Body of pancreas (tissue), 4 donors: ENCODE results near the gene ARHGDIB. TPM values are rescaled to one million over a fixed set of nuclear protein-coding genes. Genes with fewer than 3 reads are reported as not detected.
A peak's percentile ranks its signal among the peaks of the same experiment; 100 is the strongest.

Experiments
- ATAC-seq: fragments of 150-250 bp; one replicate; pipeline ENCODE4 v1.9.1; 2016
- DNase-seq, 4 donors: peaks; one replicate each; pipeline ENCODE4 v3.0.0-alpha.2; 2019
- H3K27ac ChIP-seq, 4 donors: fragments of 200-600 bp; sonication (generic); 1 replicate in 3 of 4; 2 replicates in 1 of 4; pipeline versions ENCODE4 v1.5.1 to v1.6.1; 2016 to 2019; ENCODE audit warnings: mild to moderate bottlenecking in 1 of 4, mixed read lengths in 1 of 4, moderate library complexity in 1 of 4
- H3K27me3 ChIP-seq, 2 donors: fragments of 200-600 bp; sonication (generic); one replicate each; pipeline ENCODE4 v1.6.0; 2016; ENCODE audit warnings: mild to moderate bottlenecking in 1 of 2
- H3K36me3 ChIP-seq, 2 donors: fragments of 200-600 bp; sonication (generic); replicated peaks in 1 of 2; 2 replicates each; pipeline ENCODE4 v1.5.1; 2016; ENCODE audit warnings: low read depth in 2 of 2; ENCODE audit not compliant: insufficient read depth in 1 of 2
- H3K4me1 ChIP-seq: fragments of 200-600 bp; sonication (generic); one replicate; pipeline ENCODE4 v1.6.0; 2016
- H3K4me3 ChIP-seq, 2 donors: fragments of 200-600 bp; sonication (generic); 1 replicate in 1 of 2; 2 replicates in 1 of 2; pipeline ENCODE4 v1.5.1; 2016 to 2019
- H3K9me3 ChIP-seq, 3 donors: fragments of 200-600 bp; sonication (generic); 1 replicate in 2 of 3; 2 replicates in 1 of 3; pipeline ENCODE4 v1.5.1; 2016
- CTCF ChIP-seq, 7 experiments: fragments of 450-650 bp in 4 of 7; fragments of 200-600 bp in 3 of 7; sonication (generic) in 3 of 7; IDR thresholded peaks; one replicate each; pipeline ENCODE4 v1.5.1; 2016 to 2019; ENCODE audit warnings: antibody characterized with exemption in 7 of 7
- POLR2A ChIP-seq, 3 donors: fragments of 450-650 bp; IDR thresholded peaks; one replicate each; pipeline ENCODE4 v1.6.1; 2016; ENCODE audit warnings: antibody characterized with exemption in 3 of 3, mild to moderate bottlenecking in 2 of 3
- WGBS, 2 donors: methylation state at CpG; one replicate each; pipeline ENCODE4 v1.1.5; 2017; 5-methylcytosine and 5-hydroxymethylcytosine counted together
- intact Hi-C: fragments of 100-400 bp; cut with DNase I; formaldehyde crosslinking; loops from one replicate; pipeline ENCODE4 v1.15.1; 2023
- total RNA-seq, 2 donors: library from RNA; depleted of rRNA; stranded (reverse); fragments of >200 nt; gene quantifications; one replicate each; pipeline ENCODE4 v1.1.0, GENCODE V29; 2016

Gene ARHGDIB
- total RNA-seq, 2 donors from 2014 or later, result 19.8 to 36.6 TPM

GRCh38 chr12:14959916-14960496, 1.4 kb downstream of the ARHGDIB start:
- Histone ChIP-seq H3K27ac (peak overlapping the region in 1 of 4 donors; percentile 72), H3K4me1 (peaks cover 6% of the 10 kb centered on the region), H3K36me3 (no peaks in the 10 kb centered on the region), H3K4me3 (no peak overlapping the region), H3K27me3 (no peaks in the 10 kb centered on the region), H3K9me3 (no peaks in the 10 kb centered on the region)
- WGBS, 2 donors, result 71 to 76% methylated on average over 4 of the region's 4 CpGs
- DNase-seq (no peak), ATAC-seq (no peak)
- intact Hi-C loops, result no loop called here
- TF ChIP-seq CTCF (IDR thresholded peaks at IDR 0.05), result no peak
- TF ChIP-seq POLR2A (IDR thresholded peaks at IDR 0.05), result no peak

GRCh38 chr12:14959463-14959862, 1.9 kb downstream of the ARHGDIB start:
- no peak for DNase-seq
- no peaks in the 10 kb centered on the region for H3K36me3 ChIP-seq
- peak overlapping the region in 1 of 4 donors; percentile 72 for H3K27ac ChIP-seq
- WGBS, 2 donors, result 51 to 54% methylated on average over 3 of the region's 3 CpGs
- no peak overlapping the region for H3K4me3 ChIP-seq
- intact Hi-C loops, result no loop called here
- H3K27me3 ChIP-seq, result no peaks in the 10 kb centered on the region
- TF ChIP-seq POLR2A (IDR thresholded peaks at IDR 0.05) (no peak), CTCF (IDR thresholded peaks at IDR 0.05) (no peak)
- ATAC-seq, result no peak
- no peaks in the 10 kb centered on the region for H3K9me3 ChIP-seq
- H3K4me1 ChIP-seq, result peaks cover 6% of the 10 kb centered on the region

- WGBS, 2 donors, result 89 to 95% methylated on average over 10 of the region's 10 CpGs
- no peak for TF ChIP-seq POLR2A (IDR thresholded peaks at IDR 0.05)
- TF ChIP-seq CTCF (IDR thresholded peaks at IDR 0.05), result no peak
- Histone ChIP-seq H3K36me3 (no peaks in the 10 kb centered on the region), H3K4me3 (no peak overlapping the region), H3K9me3 (no peaks in the 10 kb centered on the region), H3K27ac (peak overlapping the region in 1 of 4 donors; percentile 72), H3K27me3 (no peaks in the 10 kb centered on the region), H3K4me1 (peaks cover 6% of the 10 kb centered on the region)
- intact Hi-C loops, result no loop called here
- ATAC-seq (no peak), DNase-seq (no peak)
Observed at GRCh38 chr12:14959126-14959440, 2.3 kb downstream of the ARHGDIB start.

GRCh38 chr12:14958361-14959125, 2.9 kb downstream of the ARHGDIB start:
- no peaks in the 10 kb centered on the region for H3K27me3 ChIP-seq
- peak overlapping the region in 1 of 4 donors; percentile 72 for H3K27ac ChIP-seq
- no peak for DNase-seq
- H3K9me3 ChIP-seq, result no peaks in the 10 kb centered on the region
- no peaks in the 10 kb centered on the region for H3K36me3 ChIP-seq
- intact Hi-C loops, result no loop called here
- H3K4me1 ChIP-seq, result peaks cover 6% of the 10 kb centered on the region
- no peak for ATAC-seq
- 67 to 72% methylated on average over 11 of the region's 11 CpGs for WGBS, 2 donors
- H3K4me3 ChIP-seq, result no peak overlapping the region
- TF ChIP-seq CTCF (IDR thresholded peaks at IDR 0.05), result no peak
- no peak for TF ChIP-seq POLR2A (IDR thresholded peaks at IDR 0.05)
